Effector CD4-positive, alpha-beta T cell (primary cell): Measurements from ENCODE around the gene SUMO3.

Experiments used
- DNase-seq: peaks from one replicate; pipeline ENCODE4 v3.0.0-alpha.2; 2020

SUMO3 gene

DNA sequence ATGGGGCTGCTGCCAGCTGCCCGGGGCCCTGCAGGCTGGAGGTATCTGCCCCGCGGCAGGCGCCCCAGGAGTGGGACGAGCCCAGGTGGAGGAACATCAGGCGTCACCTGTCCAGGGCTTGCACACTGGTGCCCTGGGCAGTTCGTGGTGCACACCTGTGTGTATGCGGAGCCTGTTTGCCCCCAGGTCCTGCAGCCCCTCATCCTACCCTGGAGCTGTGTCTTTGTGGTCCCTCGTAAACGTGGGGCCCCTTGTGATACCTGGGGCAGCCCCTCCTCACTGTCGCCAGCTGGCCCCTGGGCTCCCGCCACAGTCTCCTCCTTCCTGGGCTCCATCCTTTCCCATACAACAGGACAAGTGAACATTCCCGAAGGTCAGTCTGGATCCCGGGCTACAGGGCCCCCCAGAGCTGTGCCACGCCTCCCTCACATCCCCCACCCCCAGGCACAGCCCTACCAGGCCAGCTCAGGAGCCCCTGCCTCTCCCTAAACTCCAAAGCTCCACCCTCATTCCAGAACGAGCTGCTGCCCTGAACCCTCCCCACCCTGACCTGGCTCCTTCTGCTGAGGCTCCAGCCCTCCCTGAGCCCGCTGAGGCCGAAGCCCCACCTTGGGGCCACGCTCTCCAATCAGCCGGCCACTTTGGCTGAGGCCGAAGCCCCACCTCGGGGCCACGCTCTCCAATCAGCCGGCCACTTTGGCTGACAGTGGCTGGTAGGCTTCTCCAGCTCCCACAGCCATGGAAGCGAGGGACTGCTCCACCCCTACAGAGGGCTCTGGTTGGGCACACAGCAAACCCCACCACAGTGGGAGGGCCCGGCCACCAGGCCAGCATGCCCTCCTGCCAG is 58.9 kb downstream of the SUMO3 start:
- no peak for DNase-seq

DNA sequence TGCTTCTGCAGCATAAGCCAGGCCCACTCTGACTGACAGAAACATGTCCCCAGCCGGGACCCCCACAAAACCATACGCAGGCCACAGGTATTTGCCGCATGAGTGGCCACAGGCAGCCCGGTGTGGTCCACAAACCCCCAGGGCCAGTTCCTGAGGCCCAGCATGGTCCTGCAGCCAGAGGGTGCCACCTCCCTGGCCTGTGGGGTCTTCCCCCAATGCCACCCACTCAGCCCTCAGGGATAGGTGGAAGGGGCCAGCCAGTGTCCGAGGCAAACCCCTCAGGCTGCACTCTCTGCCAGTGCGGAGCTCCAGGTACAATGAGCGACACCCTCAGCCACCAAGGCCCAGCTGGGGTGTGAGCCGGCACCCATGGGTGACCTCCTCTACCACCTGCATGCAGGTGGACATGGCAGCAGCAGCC is 59.7 kb downstream of the SUMO3 start:
- DNase-seq, result no peak

DNA sequence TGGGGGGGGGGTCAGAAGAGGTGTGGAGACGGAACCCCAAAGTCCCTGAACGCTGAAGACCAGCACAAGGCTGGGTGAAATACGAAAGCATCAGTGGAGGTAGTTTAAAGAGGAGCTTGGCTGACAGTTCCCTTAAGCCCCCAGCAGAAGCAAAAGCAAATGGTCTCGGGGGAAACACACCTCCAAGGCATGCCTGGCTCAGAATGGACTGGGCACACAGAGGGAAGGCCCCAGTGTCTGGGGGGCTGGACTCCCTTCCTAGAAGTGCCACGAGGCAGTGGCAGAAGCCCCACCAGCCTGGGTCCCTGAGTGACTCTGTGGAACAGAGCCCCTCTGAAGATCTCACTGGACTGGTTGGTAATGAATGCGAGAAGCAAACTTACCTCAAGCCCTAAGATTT is 60.1 kb downstream of the SUMO3 start:
- DNase-seq, result no peak

DNA sequence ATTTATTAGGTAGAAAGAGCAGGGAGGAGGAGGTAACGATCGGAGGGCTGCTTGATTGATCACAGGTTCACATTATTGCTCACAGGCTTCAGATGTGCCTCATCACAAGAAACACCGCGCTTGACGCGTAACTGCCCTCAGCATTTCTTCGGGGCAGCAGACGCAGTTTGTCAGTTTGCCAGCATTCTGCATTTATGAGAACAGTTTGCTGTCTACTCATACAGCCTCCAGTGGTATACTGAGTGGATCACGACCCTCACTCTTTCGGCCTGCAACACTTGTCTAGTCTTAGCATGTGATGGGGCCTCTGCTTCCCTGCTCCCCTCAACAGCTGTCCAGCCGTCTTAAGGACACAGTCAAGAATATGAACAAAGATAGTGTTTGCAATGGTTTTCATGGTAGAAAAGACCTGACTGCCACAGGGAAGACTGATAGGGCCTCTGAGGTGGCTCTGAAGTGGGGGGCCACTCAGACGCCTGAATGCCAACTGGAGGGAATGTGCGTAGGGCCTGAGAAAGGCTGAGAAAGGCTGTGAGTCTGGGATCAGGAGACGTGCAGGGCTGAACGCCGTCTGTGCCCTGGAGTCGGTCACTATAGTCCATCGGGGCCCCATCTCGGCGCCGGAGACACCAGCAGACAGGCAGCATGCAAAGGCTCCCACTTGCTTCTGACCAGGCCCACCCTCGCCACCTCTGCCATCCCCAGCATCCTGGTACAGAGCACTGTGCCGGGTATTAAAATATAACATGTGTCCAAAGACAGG is 61.3 kb downstream of the SUMO3 start:
- no peak for DNase-seq
